ENCODE measurements around the gene SOX18. TPM values are rescaled to one million over a fixed set of nuclear protein-coding genes. Genes with fewer than 3 reads are reported as not detected.

SOX18 gene
- total and polyA plus RNA-seq, 2 of the 13 experiments (the other 11 are each of a cell fraction or from before 2014, with no cell fraction given), result 1.6 to 1.9 TPM

GRCh38 chr20:64037199-64037497, 12.3 kb downstream of the SOX18 start (continued):
- no peak for TF ChIP-seq ZSCAN29 (CRISPR knock-in tag; conservative IDR thresholded peaks at IDR 0.05)
- TF ChIP-seq NFIB (CRISPR knock-in tag; IDR thresholded peaks at IDR 0.05; ENCODE audit: borderline replicate concordance), result no peak
- no peak for TF ChIP-seq NR2C2 (CRISPR knock-in tag; IDR thresholded peaks at IDR 0.05; ENCODE audit: borderline replicate concordance)
- no peak for TF ChIP-seq ZNF850 (CRISPR knock-in tag; conservative IDR thresholded peaks at IDR 0.05)
- TF ChIP-seq ZNF883 (CRISPR knock-in tag; IDR thresholded peaks at IDR 0.05; ENCODE audit: not compliant biosample characterization), result peak; percentile 16
- no peak for TF ChIP-seq THAP8 (CRISPR knock-in tag; IDR thresholded peaks at IDR 0.05; ENCODE audit: borderline replicate concordance)
- no peak for TF ChIP-seq ARNTL (CRISPR knock-in tag; IDR thresholded peaks at IDR 0.05)
- no peak for TF ChIP-seq REPIN1 (CRISPR knock-in tag; IDR thresholded peaks at IDR 0.05; ENCODE audit: borderline replicate concordance, low read depth)
- TF ChIP-seq NR2F2 (IDR thresholded peaks at IDR 0.05; ENCODE audit: borderline replicate concordance, low read depth), result peak; percentile 44; the same call in 1 of the 2 replicates
- 0 out of 2 replicates have a peak, but pooled peaks have one; percentile 54 for TF ChIP-seq ZNF510 (CRISPR knock-in tag; IDR thresholded peaks at IDR 0.05; ENCODE audit: low read depth)
- TF ChIP-seq NFATC3 (CRISPR knock-in tag; IDR thresholded peaks at IDR 0.05), result no peak
- no peak for TF ChIP-seq SP5 (CRISPR knock-in tag; IDR thresholded peaks at IDR 0.05; ENCODE audit: borderline replicate concordance, low read depth)
- no peak for TF ChIP-seq DNMT1 (CRISPR knock-in tag; IDR thresholded peaks at IDR 0.05)
- TF ChIP-seq ZNF142 (CRISPR knock-in tag; IDR thresholded peaks at IDR 0.05), result no peak
- no peak for TF ChIP-seq ZNF350 (CRISPR knock-in tag; IDR thresholded peaks at IDR 0.05; ENCODE audit: borderline replicate concordance, low read depth)
- TF ChIP-seq MLXIP (CRISPR knock-in tag; IDR thresholded peaks at IDR 0.05; ENCODE audit: borderline replicate concordance), result no peak
- TF ChIP-seq TFAP4 (IDR thresholded peaks at IDR 0.05; ENCODE audit: borderline replicate concordance, low read depth), result no peak
- no peak for TF ChIP-seq NCOA5 (CRISPR knock-in tag; IDR thresholded peaks at IDR 0.05)
- TF ChIP-seq ZNF75D (CRISPR knock-in tag; IDR thresholded peaks at IDR 0.05; ENCODE audit: borderline replicate concordance), result no peak
- TF ChIP-seq HOXA5 (CRISPR knock-in tag; IDR thresholded peaks at IDR 0.05), result 0 out of 2 replicates have a peak, but pooled peaks have one; percentile 34
- no peak for TF ChIP-seq ATAD3A (CRISPR knock-in tag; IDR thresholded peaks at IDR 0.05)

All from HepG2 (cell line).